Neural cell (in vitro differentiated cells): Measurements from ENCODE around the gene GPR152. TPM values are rescaled to one million over a fixed set of nuclear protein-coding genes. Genes with fewer than 3 reads are reported as not detected.
"Not testable (repeated sequence)": the region's sequence is repeated elsewhere in the genome, so short reads cannot be mapped to it uniquely, and the experiment has no call there.

Source experiments
- H2AFZ ChIP-seq: fragments of 200-600, 300-800 bp; sonication (generic), shearing (Covaris generic); 2 replicates; pipeline ENCODE4 v1.6.0; 2014; ENCODE audit warnings: low read depth, mild to moderate bottlenecking, antibody characterized with exemption, low read length, moderate library complexity
- H3F3A ChIP-seq: fragments of 200-600 bp; shearing (Covaris generic); 2 replicates; pipeline ENCODE4 v1.6.1; 2016; ENCODE audit warnings: mild to moderate bottlenecking, moderate library complexity, mixed read lengths, antibody characterized with exemption, low read length; ENCODE audit not compliant: insufficient read depth, poor library complexity, severe bottlenecking
- H3K27ac ChIP-seq: fragments of 200-600, 300-800 bp; sonication (generic), shearing (Covaris generic); 2 replicates; pipeline ENCODE4 v1.5.1; 2014; ENCODE audit warnings: mild to moderate bottlenecking, low read length, moderate library complexity
- H3K27me3 ChIP-seq: fragments of 300-800, 200-600 bp; sonication (generic), shearing (Covaris generic); 2 replicates; pipeline ENCODE4 v1.6.0; 2014; ENCODE audit warnings: mild to moderate bottlenecking, low read depth, low read length, moderate library complexity; ENCODE audit not compliant: insufficient read depth
- H3K36me3 ChIP-seq: fragments of 300-800, 200-600 bp; sonication (generic), shearing (Covaris generic); 2 replicates; pipeline ENCODE4 v1.5.1; 2014; ENCODE audit warnings: mild to moderate bottlenecking, antibody characterized with exemption, low read length, moderate library complexity; ENCODE audit not compliant: insufficient read depth
- H3K4me2 ChIP-seq: fragments of 300-800, 200-600 bp; sonication (generic), shearing (Covaris generic); 2 replicates; pipeline ENCODE4 v1.6.0; 2014; ENCODE audit warnings: mild to moderate bottlenecking, low read length
- H3K4me3 ChIP-seq: fragments of 300-800, 200-600 bp; sonication (generic), shearing (Covaris generic); 2 replicates; pipeline ENCODE4 v1.5.1; 2014; ENCODE audit warnings: mild to moderate bottlenecking, low read length, moderate library complexity
- H3K79me2 ChIP-seq: fragments of 200-600 bp; shearing (Covaris generic); replicated peaks from 2 replicates; pipeline ENCODE4 v1.6.0; 2014; ENCODE audit warnings: mild to moderate bottlenecking, low read length, moderate library complexity; ENCODE audit not compliant: insufficient read depth
- H3K9ac ChIP-seq: fragments of 300-800, 200-600 bp; sonication (generic), shearing (Covaris generic); 2 replicates; pipeline ENCODE4 v1.6.1; 2016; ENCODE audit warnings: mild to moderate bottlenecking, low read length, mixed read lengths
- H3K9me2 ChIP-seq: fragments of 200-600 bp; shearing (Covaris generic); 2 replicates; pipeline ENCODE4 v1.6.1; 2016; ENCODE audit warnings: mild to moderate bottlenecking, low read length, mixed read lengths; ENCODE audit not compliant: insufficient read depth
- H3K9me3 ChIP-seq: fragments of 200-600, 300-800 bp; sonication (generic), shearing (Covaris generic); 2 replicates; pipeline ENCODE4 v1.6.1; 2016; ENCODE audit warnings: mild to moderate bottlenecking, mixed run types, low read length, moderate library complexity, mixed read lengths
- H4K20me1 ChIP-seq: fragments of 200-600 bp; shearing (Covaris generic); 2 replicates; pipeline ENCODE4 v1.6.1; 2016; ENCODE audit warnings: mild to moderate bottlenecking, mixed run types; ENCODE audit not compliant: insufficient read depth
- EP300 ChIP-seq: fragments of 450-650 bp; conservative IDR thresholded peaks from 2 replicates; pipeline ENCODE4 v1.6.1; 2014; ENCODE audit warnings: antibody characterized with exemption, mild to moderate bottlenecking, moderate library complexity; ENCODE audit not compliant: poor library complexity, severe bottlenecking
- EZH2 ChIP-seq: fragments of 200-600, 300-800 bp; shearing (Covaris generic), sonication (generic); IDR thresholded peaks from 2 replicates; pipeline ENCODE4 v1.6.1; 2014; ENCODE audit warnings: antibody characterized with exemption, low read length, borderline replicate concordance, mild to moderate bottlenecking; ENCODE audit not compliant: insufficient read depth, poor library complexity, severe bottlenecking
- MXI1 ChIP-seq: fragments of 450-650 bp; conservative IDR thresholded peaks from 2 replicates; pipeline ENCODE4 v1.6.1; 2014; ENCODE audit warnings: antibody characterized with exemption, mild to moderate bottlenecking; ENCODE audit not compliant: poor library complexity, severe bottlenecking
- POLR2AphosphoS5 ChIP-seq: IDR thresholded peaks from 2 replicates; pipeline ENCODE4 v1.6.1; 2012
- RAD21 ChIP-seq: fragments of 450-650 bp; conservative IDR thresholded peaks from 2 replicates; pipeline ENCODE4 v1.6.1; 2014; ENCODE audit warnings: antibody characterized with exemption, mild to moderate bottlenecking, moderate library complexity
- SMC3 ChIP-seq: fragments of 450-650 bp; conservative IDR thresholded peaks from 2 replicates; pipeline ENCODE4 v1.6.1; 2014; ENCODE audit warnings: antibody characterized with exemption, mild to moderate bottlenecking, moderate library complexity; ENCODE audit not compliant: poor library complexity
- TAF1 ChIP-seq: IDR thresholded peaks from 2 replicates; pipeline ENCODE4 v1.6.1; 2012; ENCODE audit warnings: low read depth
- polyA plus RNA-seq: library from polyadenylated mRNA; depleted of rRNA; stranded (reverse); fragments of >200 nt; gene quantifications from 2 replicates; pipeline ENCODE4 v1.2.3, GENCODE V29; 2014
- TF ChIP-seq, protein P1 (sequence below): IDR thresholded peaks from 2 replicates; pipeline ENCODE4 v1.6.1; 2012; ENCODE audit warnings: borderline replicate concordance
- TF ChIP-seq, protein P2 (sequence below): fragments of 450-650 bp; IDR thresholded peaks from 2 replicates; pipeline ENCODE4 v1.5.1; 2014; ENCODE audit warnings: antibody characterized with exemption, mild to moderate bottlenecking, moderate library complexity; ENCODE audit not compliant: poor library complexity, severe bottlenecking

The GPR152 gene
- polyA plus RNA-seq, 1 donor from 2014 or later = not detected

DNA sequence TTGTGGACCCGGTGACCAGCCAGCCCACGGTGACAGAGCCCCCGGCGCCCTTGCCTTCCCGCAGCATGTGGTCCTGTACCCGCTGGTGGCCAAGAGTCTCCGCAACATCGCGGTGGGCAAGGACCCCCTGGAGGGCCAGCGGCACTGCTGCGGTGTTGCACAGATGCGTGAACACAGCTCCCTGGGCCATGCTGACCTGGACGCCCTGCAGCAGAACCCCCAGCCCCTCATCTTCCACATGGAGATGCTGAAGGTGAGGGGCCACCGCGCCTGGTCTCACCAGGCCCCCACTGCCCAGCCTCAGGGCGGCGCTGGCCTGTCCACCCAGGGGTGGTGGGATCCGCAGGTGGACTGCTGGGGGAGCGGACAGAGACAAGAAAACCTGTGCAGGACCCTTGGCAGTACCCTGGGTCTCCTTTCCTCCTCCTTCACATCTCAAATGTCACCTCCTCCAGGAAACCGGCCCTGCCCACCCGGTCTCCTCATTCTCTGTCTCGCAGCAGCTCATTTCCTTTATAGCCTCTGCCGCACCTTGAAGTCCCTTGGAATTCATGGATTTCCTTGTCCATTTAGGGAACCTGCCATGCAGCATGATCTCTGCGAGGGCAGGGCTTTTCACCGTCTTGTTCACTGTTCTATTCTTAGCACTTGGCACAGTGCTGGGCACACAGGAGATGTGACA, 36.8 kb upstream of the GPR152 start:
- no peaks in the 10 kb centered on the region for H3K36me3 ChIP-seq
- H3K79me2 ChIP-seq = no peaks in the 10 kb centered on the region
- no peaks in the 10 kb centered on the region for H3K9me3 ChIP-seq
- H3K9me2 ChIP-seq = no peaks in the 10 kb centered on the region
- no peaks in the 10 kb centered on the region for H3F3A ChIP-seq
- TF ChIP-seq SMC3 = no peak
- no peak overlapping the region for H3K4me2 ChIP-seq
- no peaks in the 10 kb centered on the region for H4K20me1 ChIP-seq
- no peak overlapping the region for H3K27ac ChIP-seq
- H3K27me3 ChIP-seq = no peaks in the 10 kb centered on the region
- no peak overlapping the region for H3K9ac ChIP-seq
- no peak overlapping the region for H3K4me3 ChIP-seq
- no peak overlapping the region for H2AFZ ChIP-seq

DNA sequence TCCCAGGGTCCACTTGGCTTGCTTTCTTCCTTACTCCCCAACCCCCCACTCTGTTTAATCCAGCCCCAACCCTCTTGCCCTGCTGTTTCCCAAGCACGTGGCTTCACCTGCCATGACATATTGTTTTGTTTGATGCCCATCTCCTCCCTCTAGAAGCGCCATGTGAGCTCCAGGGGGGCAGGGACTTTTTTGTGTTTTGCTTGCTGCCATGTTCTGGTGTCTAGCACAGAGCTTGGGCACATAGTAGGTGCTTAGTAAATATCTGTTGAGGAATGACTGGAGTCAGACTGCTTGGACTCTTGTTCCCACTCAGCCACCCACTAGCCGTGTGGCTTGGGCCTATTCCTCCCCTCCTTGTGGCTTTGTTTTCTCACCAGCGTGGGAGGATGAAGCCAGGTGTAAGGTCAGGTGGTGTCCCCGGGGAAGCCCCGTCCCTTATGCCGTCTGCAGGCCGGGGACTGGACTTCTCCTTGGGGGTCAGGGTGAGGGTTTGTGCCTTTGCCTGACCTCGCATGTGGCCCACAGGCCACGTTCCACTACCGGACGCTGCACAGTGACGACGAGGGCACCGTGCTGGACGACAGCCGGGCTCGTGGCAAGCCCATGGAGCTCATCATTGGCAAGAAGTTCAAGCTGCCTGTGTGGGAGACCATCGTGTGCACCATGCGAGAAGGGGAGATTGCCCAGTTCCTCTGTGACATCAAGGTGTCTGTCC, 34.1 kb upstream of the GPR152 start:
- peaks cover 4% of the 10 kb centered on the region for H3K79me2 ChIP-seq
- no peaks in the 10 kb centered on the region for H3F3A ChIP-seq
- H3K9me3 ChIP-seq = no peaks in the 10 kb centered on the region
- no peaks in the 10 kb centered on the region for H4K20me1 ChIP-seq
- no peaks in the 10 kb centered on the region for H3K9me2 ChIP-seq
- H3K4me2 ChIP-seq = no peak overlapping the region
- H3K36me3 ChIP-seq = no peaks in the 10 kb centered on the region
- no peak overlapping the region for H2AFZ ChIP-seq
- H3K4me3 ChIP-seq = no peak overlapping the region
- no peaks in the 10 kb centered on the region for H3K27me3 ChIP-seq
- TF ChIP-seq RAD21 = no peak
- no peak for TF ChIP-seq EZH2
- TF ChIP-seq, protein P1, sequence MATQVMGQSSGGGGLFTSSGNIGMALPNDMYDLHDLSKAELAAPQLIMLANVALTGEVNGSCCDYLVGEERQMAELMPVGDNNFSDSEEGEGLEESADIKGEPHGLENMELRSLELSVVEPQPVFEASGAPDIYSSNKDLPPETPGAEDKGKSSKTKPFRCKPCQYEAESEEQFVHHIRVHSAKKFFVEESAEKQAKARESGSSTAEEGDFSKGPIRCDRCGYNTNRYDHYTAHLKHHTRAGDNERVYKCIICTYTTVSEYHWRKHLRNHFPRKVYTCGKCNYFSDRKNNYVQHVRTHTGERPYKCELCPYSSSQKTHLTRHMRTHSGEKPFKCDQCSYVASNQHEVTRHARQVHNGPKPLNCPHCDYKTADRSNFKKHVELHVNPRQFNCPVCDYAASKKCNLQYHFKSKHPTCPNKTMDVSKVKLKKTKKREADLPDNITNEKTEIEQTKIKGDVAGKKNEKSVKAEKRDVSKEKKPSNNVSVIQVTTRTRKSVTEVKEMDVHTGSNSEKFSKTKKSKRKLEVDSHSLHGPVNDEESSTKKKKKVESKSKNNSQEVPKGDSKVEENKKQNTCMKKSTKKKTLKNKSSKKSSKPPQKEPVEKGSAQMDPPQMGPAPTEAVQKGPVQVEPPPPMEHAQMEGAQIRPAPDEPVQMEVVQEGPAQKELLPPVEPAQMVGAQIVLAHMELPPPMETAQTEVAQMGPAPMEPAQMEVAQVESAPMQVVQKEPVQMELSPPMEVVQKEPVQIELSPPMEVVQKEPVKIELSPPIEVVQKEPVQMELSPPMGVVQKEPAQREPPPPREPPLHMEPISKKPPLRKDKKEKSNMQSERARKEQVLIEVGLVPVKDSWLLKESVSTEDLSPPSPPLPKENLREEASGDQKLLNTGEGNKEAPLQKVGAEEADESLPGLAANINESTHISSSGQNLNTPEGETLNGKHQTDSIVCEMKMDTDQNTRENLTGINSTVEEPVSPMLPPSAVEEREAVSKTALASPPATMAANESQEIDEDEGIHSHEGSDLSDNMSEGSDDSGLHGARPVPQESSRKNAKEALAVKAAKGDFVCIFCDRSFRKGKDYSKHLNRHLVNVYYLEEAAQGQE = no peak
- TF ChIP-seq MXI1 = no peak
- TF ChIP-seq POLR2AphosphoS5 = no peak
- no peak for TF ChIP-seq EP300
- TF ChIP-seq TAF1 = no peak
- no peak for TF ChIP-seq SMC3
- TF ChIP-seq, protein P2, sequence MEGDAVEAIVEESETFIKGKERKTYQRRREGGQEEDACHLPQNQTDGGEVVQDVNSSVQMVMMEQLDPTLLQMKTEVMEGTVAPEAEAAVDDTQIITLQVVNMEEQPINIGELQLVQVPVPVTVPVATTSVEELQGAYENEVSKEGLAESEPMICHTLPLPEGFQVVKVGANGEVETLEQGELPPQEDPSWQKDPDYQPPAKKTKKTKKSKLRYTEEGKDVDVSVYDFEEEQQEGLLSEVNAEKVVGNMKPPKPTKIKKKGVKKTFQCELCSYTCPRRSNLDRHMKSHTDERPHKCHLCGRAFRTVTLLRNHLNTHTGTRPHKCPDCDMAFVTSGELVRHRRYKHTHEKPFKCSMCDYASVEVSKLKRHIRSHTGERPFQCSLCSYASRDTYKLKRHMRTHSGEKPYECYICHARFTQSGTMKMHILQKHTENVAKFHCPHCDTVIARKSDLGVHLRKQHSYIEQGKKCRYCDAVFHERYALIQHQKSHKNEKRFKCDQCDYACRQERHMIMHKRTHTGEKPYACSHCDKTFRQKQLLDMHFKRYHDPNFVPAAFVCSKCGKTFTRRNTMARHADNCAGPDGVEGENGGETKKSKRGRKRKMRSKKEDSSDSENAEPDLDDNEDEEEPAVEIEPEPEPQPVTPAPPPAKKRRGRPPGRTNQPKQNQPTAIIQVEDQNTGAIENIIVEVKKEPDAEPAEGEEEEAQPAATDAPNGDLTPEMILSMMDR = no peak
- H3K9ac ChIP-seq = no peak overlapping the region
- H3K27ac ChIP-seq = no peak overlapping the region

GRCh38 chr11:67485873-67486361, 33.4 kb upstream of the GPR152 start:
- not testable (repeated sequence) for H3K36me3 ChIP-seq, H3F3A ChIP-seq, H2AFZ ChIP-seq, H3K79me2 ChIP-seq, H3K4me3 ChIP-seq, H3K9me2 ChIP-seq, H4K20me1 ChIP-seq, H3K27me3 ChIP-seq, H3K9ac ChIP-seq, H3K27ac ChIP-seq, H3K9me3 ChIP-seq, H3K4me2 ChIP-seq
